ENCODE data around the gene CHST11.

Gene CHST11

GRCh38 chr12:104501115-104501514 is 44.4 kb downstream of the CHST11 start:
- Histone ChIP-seq H3K27ac (ENCODE audit: extremely low read depth, low read depth, low read length) (no peak overlapping the region), H3K4me1 (ENCODE audit: control insufficient read depth, insufficient read depth, low read length) (peaks cover 29% of the 10 kb centered on the region), H3K9me3 (ENCODE audit: control insufficient read depth, insufficient read depth, low read depth, low read length) (no peaks in the 10 kb centered on the region), H3K4me3 (ENCODE audit: low read depth, low read length) (no peak overlapping the region), H3K36me3 (ENCODE audit: control insufficient read depth in 2 of 2, insufficient read depth in 1 of 2, low read length in 2 of 2) (no peaks in the 10 kb centered on the region)
- TF ChIP-seq ZNF223 (tag by site-specific recombination; IDR thresholded peaks at IDR 0.05) (no peak), ZNF747 (tag by site-specific recombination; IDR thresholded peaks at IDR 0.05) (no peak), ZNF488 (tag by site-specific recombination; IDR thresholded peaks at IDR 0.05) (no peak), ZNF341 (tag by site-specific recombination; IDR thresholded peaks at IDR 0.05; ENCODE audit: low read depth) (no peak), MZF1 (tag by site-specific recombination; IDR thresholded peaks at IDR 0.05; ENCODE audit: borderline replicate concordance) (no peak)
- TF ChIP-seq, protein P1, sequence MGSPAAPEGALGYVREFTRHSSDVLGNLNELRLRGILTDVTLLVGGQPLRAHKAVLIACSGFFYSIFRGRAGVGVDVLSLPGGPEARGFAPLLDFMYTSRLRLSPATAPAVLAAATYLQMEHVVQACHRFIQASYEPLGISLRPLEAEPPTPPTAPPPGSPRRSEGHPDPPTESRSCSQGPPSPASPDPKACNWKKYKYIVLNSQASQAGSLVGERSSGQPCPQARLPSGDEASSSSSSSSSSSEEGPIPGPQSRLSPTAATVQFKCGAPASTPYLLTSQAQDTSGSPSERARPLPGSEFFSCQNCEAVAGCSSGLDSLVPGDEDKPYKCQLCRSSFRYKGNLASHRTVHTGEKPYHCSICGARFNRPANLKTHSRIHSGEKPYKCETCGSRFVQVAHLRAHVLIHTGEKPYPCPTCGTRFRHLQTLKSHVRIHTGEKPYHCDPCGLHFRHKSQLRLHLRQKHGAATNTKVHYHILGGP (tag by site-specific recombination; IDR thresholded peaks at IDR 0.05) = no peak
- ChIA-PET CTCF (no interaction called here), POLR2A (no interaction called here)

DNA sequence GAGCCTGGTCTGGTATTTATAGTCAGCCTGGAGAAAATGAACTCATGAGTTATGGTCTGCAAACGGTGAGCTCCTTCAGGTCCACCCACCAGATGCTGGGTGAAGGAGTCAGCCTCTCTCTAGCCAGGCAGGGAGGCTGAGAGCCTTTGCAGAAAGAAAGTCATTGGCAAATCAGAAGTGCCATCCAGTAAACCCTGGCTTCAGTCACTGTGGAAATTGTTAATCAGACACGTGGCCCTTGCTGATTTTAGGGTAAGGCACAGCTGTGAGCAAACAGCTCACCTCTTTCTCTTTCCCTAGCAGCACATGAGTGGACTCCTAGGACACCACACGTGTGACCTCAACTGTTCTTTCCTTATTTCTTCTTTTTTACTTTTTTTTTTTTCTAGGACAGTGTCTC is 44.9 kb downstream of the CHST11 start:
- Histone ChIP-seq H3K4me3 (ENCODE audit: low read depth, low read length) (no peak overlapping the region), H3K36me3 (ENCODE audit: control insufficient read depth in 2 of 2, insufficient read depth in 1 of 2, low read length in 2 of 2) (no peaks in the 10 kb centered on the region), H3K9me3 (ENCODE audit: control insufficient read depth, insufficient read depth, low read depth, low read length) (no peaks in the 10 kb centered on the region), H3K27ac (ENCODE audit: extremely low read depth, low read depth, low read length) (no peak overlapping the region), H3K4me1 (ENCODE audit: control insufficient read depth, insufficient read depth, low read length) (peaks cover 28% of the 10 kb centered on the region)
- TF ChIP-seq KLF7 (tag by site-specific recombination; IDR thresholded peaks at IDR 0.05; ENCODE audit: borderline replicate concordance) (no peak), SP2 (tag by site-specific recombination; IDR thresholded peaks at IDR 0.05) (no peak), ZNF114 (tag by site-specific recombination; IDR thresholded peaks at IDR 0.05) (no peak), ZNF23 (tag by site-specific recombination; IDR thresholded peaks at IDR 0.05; ENCODE audit: borderline replicate concordance) (no peak), ZNF140 (tag by site-specific recombination; IDR thresholded peaks at IDR 0.05) (no peak), ZNF610 (tag by site-specific recombination; IDR thresholded peaks at IDR 0.05; ENCODE audit: borderline replicate concordance) (no peak), ZNF670 (tag by site-specific recombination; IDR thresholded peaks at IDR 0.05; ENCODE audit: low read depth) (no peak), ZNF18 (tag by site-specific recombination; IDR thresholded peaks at IDR 0.05) (no peak), MYNN (tag by site-specific recombination; IDR thresholded peaks at IDR 0.05; ENCODE audit: borderline replicate concordance) (no peak), ZXDB (tag by site-specific recombination; IDR thresholded peaks at IDR 0.05) (no peak), ZNF792 (tag by site-specific recombination; IDR thresholded peaks at IDR 0.05) (no peak), ZNF548 (tag by site-specific recombination; IDR thresholded peaks at IDR 0.05) (no peak), REST (tag by site-specific recombination; IDR thresholded peaks at IDR 0.05) (no peak)
- TF ChIP-seq, protein P2, sequence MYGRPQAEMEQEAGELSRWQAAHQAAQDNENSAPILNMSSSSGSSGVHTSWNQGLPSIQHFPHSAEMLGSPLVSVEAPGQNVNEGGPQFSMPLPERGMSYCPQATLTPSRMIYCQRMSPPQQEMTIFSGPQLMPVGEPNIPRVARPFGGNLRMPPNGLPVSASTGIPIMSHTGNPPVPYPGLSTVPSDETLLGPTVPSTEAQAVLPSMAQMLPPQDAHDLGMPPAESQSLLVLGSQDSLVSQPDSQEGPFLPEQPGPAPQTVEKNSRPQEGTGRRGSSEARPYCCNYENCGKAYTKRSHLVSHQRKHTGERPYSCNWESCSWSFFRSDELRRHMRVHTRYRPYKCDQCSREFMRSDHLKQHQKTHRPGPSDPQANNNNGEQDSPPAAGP (tag by site-specific recombination; IDR thresholded peaks at IDR 0.05) = no peak
- TF ChIP-seq, protein P3, sequence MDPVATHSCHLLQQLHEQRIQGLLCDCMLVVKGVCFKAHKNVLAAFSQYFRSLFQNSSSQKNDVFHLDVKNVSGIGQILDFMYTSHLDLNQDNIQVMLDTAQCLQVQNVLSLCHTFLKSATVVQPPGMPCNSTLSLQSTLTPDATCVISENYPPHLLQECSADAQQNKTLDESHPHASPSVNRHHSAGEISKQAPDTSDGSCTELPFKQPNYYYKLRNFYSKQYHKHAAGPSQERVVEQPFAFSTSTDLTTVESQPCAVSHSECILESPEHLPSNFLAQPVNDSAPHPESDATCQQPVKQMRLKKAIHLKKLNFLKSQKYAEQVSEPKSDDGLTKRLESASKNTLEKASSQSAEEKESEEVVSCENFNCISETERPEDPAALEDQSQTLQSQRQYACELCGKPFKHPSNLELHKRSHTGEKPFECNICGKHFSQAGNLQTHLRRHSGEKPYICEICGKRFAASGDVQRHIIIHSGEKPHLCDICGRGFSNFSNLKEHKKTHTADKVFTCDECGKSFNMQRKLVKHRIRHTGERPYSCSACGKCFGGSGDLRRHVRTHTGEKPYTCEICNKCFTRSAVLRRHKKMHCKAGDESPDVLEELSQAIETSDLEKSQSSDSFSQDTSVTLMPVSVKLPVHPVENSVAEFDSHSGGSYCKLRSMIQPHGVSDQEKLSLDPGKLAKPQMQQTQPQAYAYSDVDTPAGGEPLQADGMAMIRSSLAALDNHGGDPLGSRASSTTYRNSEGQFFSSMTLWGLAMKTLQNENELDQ (tag by site-specific recombination; IDR thresholded peaks at IDR 0.05; ENCODE audit: low read depth) = no peak
- TF ChIP-seq, protein P4, sequence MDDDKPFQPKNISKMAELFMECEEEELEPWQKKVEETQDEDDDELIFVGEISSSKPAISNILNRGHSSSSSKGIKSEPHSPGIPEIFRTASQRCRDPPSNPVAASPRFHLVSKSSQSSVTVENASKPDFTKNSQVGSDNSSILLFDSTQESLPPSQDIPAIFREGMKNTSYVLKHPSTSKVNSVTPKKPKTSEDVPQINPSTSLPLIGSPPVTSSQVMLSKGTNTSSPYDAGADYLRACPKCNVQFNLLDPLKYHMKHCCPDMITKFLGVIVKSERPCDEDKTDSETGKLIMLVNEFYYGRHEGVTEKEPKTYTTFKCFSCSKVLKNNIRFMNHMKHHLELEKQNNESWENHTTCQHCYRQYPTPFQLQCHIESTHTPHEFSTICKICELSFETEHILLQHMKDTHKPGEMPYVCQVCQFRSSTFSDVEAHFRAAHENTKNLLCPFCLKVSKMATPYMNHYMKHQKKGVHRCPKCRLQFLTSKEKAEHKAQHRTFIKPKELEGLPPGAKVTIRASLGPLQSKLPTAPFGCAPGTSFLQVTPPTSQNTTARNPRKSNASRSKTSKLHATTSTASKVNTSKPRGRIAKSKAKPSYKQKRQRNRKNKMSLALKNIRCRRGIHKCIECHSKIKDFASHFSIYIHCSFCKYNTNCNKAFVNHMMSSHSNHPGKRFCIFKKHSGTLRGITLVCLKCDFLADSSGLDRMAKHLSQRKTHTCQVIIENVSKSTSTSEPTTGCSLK (tag by site-specific recombination; IDR thresholded peaks at IDR 0.05) = no peak
- ChIA-PET CTCF (no interaction called here), POLR2A (no interaction called here)

All from HEK293 (cell line).